Right atrium auricular region (tissue), 2 donors: Measurements from ENCODE around the gene MAGI1. TPM values are rescaled to one million over a fixed set of nuclear protein-coding genes. Genes with fewer than 3 reads are reported as not detected.

ENCODE experiments used
- DNase-seq: peaks from one replicate; pipeline ENCODE4 v3.0.0-alpha.2; 2019; ENCODE audit warnings: low spot score
- H3K27ac ChIP-seq, 2 donors: fragments of 200-600 bp; sonication (generic); 1 replicate in 1 of 2; 2 replicates in 1 of 2; pipeline ENCODE4 v1.5.1; 2016 to 2019
- H3K27me3 ChIP-seq, 2 donors: fragments of 200-600 bp; sonication (generic); one replicate each; pipeline versions ENCODE4 v1.5.1 to v1.6.0; 2017 to 2019
- H3K36me3 ChIP-seq: fragments of 200-600 bp; sonication (generic); one replicate; pipeline ENCODE4 v1.5.1; 2016
- H3K4me1 ChIP-seq, 2 donors: fragments of 200-600 bp; sonication (generic); one replicate each; pipeline versions ENCODE4 v1.5.1 to v1.6.0; 2017 to 2019
- H3K4me3 ChIP-seq, 2 donors: fragments of 200-600 bp; sonication (generic); 1 replicate in 1 of 2; 2 replicates in 1 of 2; pipeline ENCODE4 v1.5.1; 2017 to 2019; ENCODE audit warnings: mild to moderate bottlenecking in 1 of 2, moderate library complexity in 1 of 2
- H3K9me3 ChIP-seq, 2 donors: fragments of 200-600 bp; sonication (generic); one replicate each; pipeline ENCODE4 v1.5.1; 2019
- CTCF ChIP-seq, 2 donors: fragments of 200-600 bp; sonication (generic); IDR thresholded peaks; one replicate each; pipeline ENCODE4 v1.5.1; 2019; ENCODE audit warnings: antibody characterized with exemption in 2 of 2
- total RNA-seq, 2 donors: library from RNA; depleted of rRNA; stranded (reverse); fragments of >200 nt; gene quantifications; one replicate each; pipeline ENCODE4 v1.1.0, GENCODE V29; 2016

MAGI1 gene
- total RNA-seq, 2 donors from 2014 or later = 28.5 to 34.8 TPM

GRCh38 chr3:65607101-65607500 lies 431.6 kb downstream of the MAGI1 start:
- Histone ChIP-seq H3K27me3 (no peaks in the 10 kb centered on the region), H3K9me3 (no peaks in the 10 kb centered on the region), H3K27ac (no peak overlapping the region), H3K4me1 (peaks cover 0 to 11% of the 10 kb centered on the region in 2 donors), H3K36me3 (no peaks in the 10 kb centered on the region), H3K4me3 (no peak overlapping the region)
- TF ChIP-seq CTCF (IDR thresholded peaks at IDR 0.05) = no peak
- no peak for DNase-seq

- no peak for TF ChIP-seq CTCF (IDR thresholded peaks at IDR 0.05)
- no peaks in the 10 kb centered on the region for H3K9me3 ChIP-seq
- H3K4me1 ChIP-seq = peaks cover 0 to 11% of the 10 kb centered on the region in 2 donors
- no peak overlapping the region for H3K4me3 ChIP-seq
- DNase-seq = no peak
- H3K27ac ChIP-seq = no peak overlapping the region
- no peaks in the 10 kb centered on the region for H3K36me3 ChIP-seq
- H3K27me3 ChIP-seq = no peaks in the 10 kb centered on the region
Measured at GRCh38 chr3:65605876-65606432, 432.8 kb downstream of the MAGI1 start.

GRCh38 chr3:65604863-65605526 lies 433.7 kb downstream of the MAGI1 start:
- Histone ChIP-seq H3K27ac (no peak overlapping the region), H3K27me3 (no peaks in the 10 kb centered on the region), H3K4me1 (peaks cover 0 to 11% of the 10 kb centered on the region in 2 donors), H3K9me3 (no peaks in the 10 kb centered on the region), H3K4me3 (no peak overlapping the region), H3K36me3 (no peaks in the 10 kb centered on the region)
- no peak for TF ChIP-seq CTCF (IDR thresholded peaks at IDR 0.05)
- no peak for DNase-seq

GRCh38 chr3:65603631-65604030 lies 435.1 kb downstream of the MAGI1 start:
- Histone ChIP-seq H3K4me3 (no peak overlapping the region), H3K4me1 (peaks cover 0 to 11% of the 10 kb centered on the region in 2 donors), H3K36me3 (no peaks in the 10 kb centered on the region), H3K9me3 (no peaks in the 10 kb centered on the region), H3K27ac (no peak overlapping the region), H3K27me3 (no peaks in the 10 kb centered on the region)
- no peak for DNase-seq
- no peak for TF ChIP-seq CTCF (IDR thresholded peaks at IDR 0.05)

- Histone ChIP-seq H3K27me3 (no peaks in the 10 kb centered on the region), H3K36me3 (no peaks in the 10 kb centered on the region), H3K4me1 (peaks cover 0 to 32% of the 10 kb centered on the region in 2 donors), H3K27ac (no peak overlapping the region), H3K4me3 (no peak overlapping the region), H3K9me3 (no peaks in the 10 kb centered on the region)
- DNase-seq = no peak
- TF ChIP-seq CTCF (IDR thresholded peaks at IDR 0.05) = no peak
Measured at GRCh38 chr3:65600888-65601287, 437.8 kb downstream of the MAGI1 start.
